Glutamatergic neuron (in vitro differentiated cells): ENCODE measurements around the gene SLC35F3. TPM values are rescaled to one million over a fixed set of nuclear protein-coding genes. Genes with fewer than 3 reads are reported as not detected.

Experiments used
- DNase-seq: peaks from one replicate; pipeline ENCODE4 v3.0.0; 2022
- H3K27ac Mint-ChIP-seq: one replicate; pipeline ENCODE4 v1.8.0; 2020; ENCODE audit warnings: mild to moderate bottlenecking, mixed read lengths, inconsistent platforms; ENCODE audit not compliant: unreplicated experiment
- H3K27me3 Mint-ChIP-seq: one replicate; pipeline ENCODE4 v1.8.0; 2020; ENCODE audit warnings: mild to moderate bottlenecking, moderate library complexity, mixed read lengths, inconsistent platforms; ENCODE audit not compliant: unreplicated experiment
- H3K36me3 Mint-ChIP-seq: one replicate; pipeline ENCODE4 v1.8.0; 2020; ENCODE audit warnings: mild to moderate bottlenecking, mixed read lengths, inconsistent platforms; ENCODE audit not compliant: unreplicated experiment
- H3K4me1 Mint-ChIP-seq: one replicate; pipeline ENCODE4 v1.8.0; 2020; ENCODE audit warnings: mild to moderate bottlenecking, low read depth, mixed read lengths, inconsistent platforms; ENCODE audit not compliant: unreplicated experiment
- H3K4me3 Mint-ChIP-seq: one replicate; pipeline ENCODE4 v1.8.0; 2020; ENCODE audit warnings: mild to moderate bottlenecking, mixed read lengths, inconsistent platforms; ENCODE audit not compliant: unreplicated experiment
- H3K9me3 Mint-ChIP-seq: one replicate; pipeline ENCODE4 v1.8.0; 2020; ENCODE audit warnings: mild to moderate bottlenecking, moderate library complexity, mixed read lengths, inconsistent platforms; ENCODE audit not compliant: unreplicated experiment
- total RNA-seq: library from RNA; stranded (reverse); fragmentation: NEBNext Ultra II Directional; extraction: Animal tissue kit (Norgen Biotek cat#: 25700); gene quantifications from one replicate; pipeline ENCODE4 v1.2.1, GENCODE V29; 2021; ENCODE audit not compliant: unreplicated experiment
- TF ChIP-seq, protein P1 (sequence below): fragments of 200-600 bp; sonication (generic); IDR thresholded peaks from one replicate; pipeline ENCODE4 v1.5.0; 2021; ENCODE audit not compliant: partially characterized antibody, unreplicated experiment

SLC35F3 gene
- total RNA-seq, 1 donor from 2014 or later, result 0.98 TPM

GRCh38 chr1:234089396-234089795, 184.9 kb downstream of the SLC35F3 start:
- Mint-ChIP-seq H3K9me3 (no peaks in the 10 kb centered on the region), H3K4me1 (no peaks in the 10 kb centered on the region), H3K36me3 (no peaks in the 10 kb centered on the region), H3K27ac (no peak overlapping the region), H3K4me3 (no peak overlapping the region), H3K27me3 (no peaks in the 10 kb centered on the region)
- TF ChIP-seq, protein P1, sequence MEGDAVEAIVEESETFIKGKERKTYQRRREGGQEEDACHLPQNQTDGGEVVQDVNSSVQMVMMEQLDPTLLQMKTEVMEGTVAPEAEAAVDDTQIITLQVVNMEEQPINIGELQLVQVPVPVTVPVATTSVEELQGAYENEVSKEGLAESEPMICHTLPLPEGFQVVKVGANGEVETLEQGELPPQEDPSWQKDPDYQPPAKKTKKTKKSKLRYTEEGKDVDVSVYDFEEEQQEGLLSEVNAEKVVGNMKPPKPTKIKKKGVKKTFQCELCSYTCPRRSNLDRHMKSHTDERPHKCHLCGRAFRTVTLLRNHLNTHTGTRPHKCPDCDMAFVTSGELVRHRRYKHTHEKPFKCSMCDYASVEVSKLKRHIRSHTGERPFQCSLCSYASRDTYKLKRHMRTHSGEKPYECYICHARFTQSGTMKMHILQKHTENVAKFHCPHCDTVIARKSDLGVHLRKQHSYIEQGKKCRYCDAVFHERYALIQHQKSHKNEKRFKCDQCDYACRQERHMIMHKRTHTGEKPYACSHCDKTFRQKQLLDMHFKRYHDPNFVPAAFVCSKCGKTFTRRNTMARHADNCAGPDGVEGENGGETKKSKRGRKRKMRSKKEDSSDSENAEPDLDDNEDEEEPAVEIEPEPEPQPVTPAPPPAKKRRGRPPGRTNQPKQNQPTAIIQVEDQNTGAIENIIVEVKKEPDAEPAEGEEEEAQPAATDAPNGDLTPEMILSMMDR, result peak; percentile 49
- peak; percentile 20 for DNase-seq

GRCh38 chr1:234090212-234091064, 186.0 kb downstream of the SLC35F3 start:
- Mint-ChIP-seq H3K27ac (no peak overlapping the region), H3K4me3 (no peak overlapping the region), H3K9me3 (no peaks in the 10 kb centered on the region), H3K36me3 (no peaks in the 10 kb centered on the region), H3K27me3 (no peaks in the 10 kb centered on the region), H3K4me1 (no peaks in the 10 kb centered on the region)
- DNase-seq, result no peak
- TF ChIP-seq, protein P1, result no peak

DNA sequence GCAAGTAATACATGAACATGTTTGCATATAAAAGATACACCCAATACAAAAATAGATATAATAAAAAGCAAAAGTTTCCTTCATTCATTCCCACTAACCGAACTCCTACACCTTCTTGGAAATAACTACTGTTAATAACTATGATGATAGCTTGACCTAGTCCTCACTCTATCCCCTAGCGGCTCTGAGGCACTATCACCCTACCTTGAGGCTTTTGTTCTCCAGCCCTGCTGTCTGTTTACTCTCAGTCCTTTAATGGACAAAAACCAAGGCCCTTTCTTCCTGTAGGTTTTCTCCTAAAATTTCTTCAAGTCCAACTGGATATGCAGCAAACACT, 186.6 kb downstream of the SLC35F3 start:
- no peaks in the 10 kb centered on the region for H3K27me3 Mint-ChIP-seq
- H3K4me3 Mint-ChIP-seq, result no peak overlapping the region
- TF ChIP-seq, protein P1, result no peak
- DNase-seq, result no peak
- no peaks in the 10 kb centered on the region for H3K36me3 Mint-ChIP-seq
- no peaks in the 10 kb centered on the region for H3K9me3 Mint-ChIP-seq
- no peak overlapping the region for H3K27ac Mint-ChIP-seq
- no peaks in the 10 kb centered on the region for H3K4me1 Mint-ChIP-seq

DNA sequence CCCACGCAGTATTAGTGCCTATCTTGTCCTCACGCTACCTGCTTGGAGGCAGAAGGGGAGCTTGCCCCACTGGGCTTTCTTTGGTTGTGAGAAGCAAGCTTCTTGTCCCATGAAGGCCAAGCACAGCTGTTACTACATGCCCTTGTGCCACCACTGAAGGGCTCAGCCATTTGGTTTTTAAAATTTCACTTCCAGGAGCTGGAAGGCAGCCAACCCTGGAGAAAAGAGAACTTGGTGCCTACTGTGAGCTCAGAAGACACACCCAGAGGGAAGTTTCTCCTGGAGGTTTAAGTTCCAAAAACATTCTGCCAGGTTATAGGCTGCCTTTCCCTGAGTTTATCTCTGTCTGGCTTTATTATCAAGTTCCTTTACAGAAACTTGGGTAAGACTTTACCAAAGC, 187.4 kb downstream of the SLC35F3 start:
- no peaks in the 10 kb centered on the region for H3K4me1 Mint-ChIP-seq
- H3K27me3 Mint-ChIP-seq, result no peaks in the 10 kb centered on the region
- no peak overlapping the region for H3K27ac Mint-ChIP-seq
- no peaks in the 10 kb centered on the region for H3K36me3 Mint-ChIP-seq
- no peak for DNase-seq
- no peak overlapping the region for H3K4me3 Mint-ChIP-seq
- TF ChIP-seq, protein P1, result no peak
- H3K9me3 Mint-ChIP-seq, result no peaks in the 10 kb centered on the region

- H3K36me3 Mint-ChIP-seq, result no peaks in the 10 kb centered on the region
- no peaks in the 10 kb centered on the region for H3K4me1 Mint-ChIP-seq
- DNase-seq, result no peak
- H3K27me3 Mint-ChIP-seq, result no peaks in the 10 kb centered on the region
- no peak overlapping the region for H3K27ac Mint-ChIP-seq
- no peaks in the 10 kb centered on the region for H3K9me3 Mint-ChIP-seq
- no peak overlapping the region for H3K4me3 Mint-ChIP-seq
- TF ChIP-seq, protein P1, result no peak
These were observed 188.6 kb downstream of the SLC35F3 start for GRCh38 chr1:234093107-234093506.
